ENCODE results near the gene TP53. TPM values are rescaled to one million over a fixed set of nuclear protein-coding genes. Genes with fewer than 3 reads are reported as not detected.

TP53 gene
- total and polyA plus RNA-seq, 12 donors = 7.9 to 29.1 (median 12.6) TPM

DNA sequence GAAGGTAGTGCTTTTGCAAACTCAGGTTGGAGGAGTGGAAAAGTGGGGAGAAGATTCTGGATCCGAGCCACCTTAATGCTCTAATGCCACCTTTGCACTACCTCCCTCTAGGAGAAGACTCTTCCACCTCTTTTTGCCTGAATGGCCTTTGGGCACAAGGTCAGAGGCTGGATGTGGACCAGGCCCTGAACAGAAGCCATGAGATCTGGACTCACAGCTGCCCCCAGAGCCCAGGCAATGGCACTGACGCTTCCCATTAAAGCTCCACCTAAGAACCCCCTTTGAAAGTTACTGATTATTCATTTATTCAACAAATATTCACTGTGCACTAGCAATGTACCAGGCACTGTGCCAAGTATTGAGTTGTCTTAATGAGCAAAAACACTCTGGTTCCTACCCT is 54.2 kb downstream of the TP53 start:
- DNase-seq = no peak
- H3K9me3 ChIP-seq = no peaks in the 10 kb centered on the region
- H3K4me1 ChIP-seq = peaks cover 2 to 22% (median 3%) of the 10 kb centered on the region in 9 donors
- no peak overlapping the region for H3K27ac ChIP-seq
- intact Hi-C loops (cut with DNase I) = loop anchor here in 7 of 10 donors (2.0 to 10.0 kb wide), 3 partner anchors 54 to 62 kb away; partner anchors contain the start of genes WRAP53 (in 6 of the 7) and TP53 (in 5 of the 7)
- TF ChIP-seq, protein P1, sequence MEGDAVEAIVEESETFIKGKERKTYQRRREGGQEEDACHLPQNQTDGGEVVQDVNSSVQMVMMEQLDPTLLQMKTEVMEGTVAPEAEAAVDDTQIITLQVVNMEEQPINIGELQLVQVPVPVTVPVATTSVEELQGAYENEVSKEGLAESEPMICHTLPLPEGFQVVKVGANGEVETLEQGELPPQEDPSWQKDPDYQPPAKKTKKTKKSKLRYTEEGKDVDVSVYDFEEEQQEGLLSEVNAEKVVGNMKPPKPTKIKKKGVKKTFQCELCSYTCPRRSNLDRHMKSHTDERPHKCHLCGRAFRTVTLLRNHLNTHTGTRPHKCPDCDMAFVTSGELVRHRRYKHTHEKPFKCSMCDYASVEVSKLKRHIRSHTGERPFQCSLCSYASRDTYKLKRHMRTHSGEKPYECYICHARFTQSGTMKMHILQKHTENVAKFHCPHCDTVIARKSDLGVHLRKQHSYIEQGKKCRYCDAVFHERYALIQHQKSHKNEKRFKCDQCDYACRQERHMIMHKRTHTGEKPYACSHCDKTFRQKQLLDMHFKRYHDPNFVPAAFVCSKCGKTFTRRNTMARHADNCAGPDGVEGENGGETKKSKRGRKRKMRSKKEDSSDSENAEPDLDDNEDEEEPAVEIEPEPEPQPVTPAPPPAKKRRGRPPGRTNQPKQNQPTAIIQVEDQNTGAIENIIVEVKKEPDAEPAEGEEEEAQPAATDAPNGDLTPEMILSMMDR (IDR thresholded peaks at IDR 0.05) = no peak
- no peak for ATAC-seq
- H3K27me3 ChIP-seq = no peaks in the 10 kb centered on the region
- 87 to 90% methylated on average over 2 of the region's 2 CpGs for WGBS, 2 donors
- H3K4me3 ChIP-seq = no peak overlapping the region
- no peaks in the 10 kb centered on the region for H3K36me3 ChIP-seq

DNA sequence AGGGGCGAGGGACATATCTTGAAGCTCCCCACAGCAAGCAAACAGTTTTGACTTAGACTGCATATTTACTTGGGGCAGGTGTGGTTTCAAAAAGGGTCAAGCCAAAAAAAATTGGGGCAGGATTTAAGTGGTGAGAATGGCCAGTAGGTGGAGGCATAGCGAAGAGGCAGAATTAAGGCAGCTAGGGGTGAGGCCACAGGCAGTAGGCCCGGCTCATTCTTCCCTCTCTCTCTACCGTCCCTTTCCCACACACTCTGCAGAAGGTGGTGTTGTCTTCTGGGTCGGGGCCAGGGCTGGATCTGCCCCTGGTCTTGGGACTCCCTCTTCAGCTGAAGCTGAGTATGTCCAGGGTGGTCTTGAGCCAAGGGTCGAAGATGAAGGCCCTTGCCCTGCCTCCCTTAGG is 54.8 kb downstream of the TP53 start:
- Histone ChIP-seq H3K36me3 (no peaks in the 10 kb centered on the region), H3K9me3 (no peaks in the 10 kb centered on the region), H3K27ac (no peak overlapping the region), H3K4me1 (peaks cover 3 to 25% (median 6%) of the 10 kb centered on the region in 9 donors), H3K27me3 (no peaks in the 10 kb centered on the region), H3K4me3 (no peak overlapping the region)
- 52 to 56% methylated on average over 6 of the region's 6 CpGs for WGBS, 2 donors
- intact Hi-C loops (cut with DNase I) = loop anchor here in 7 of 10 donors (2.0 to 10.0 kb wide), 3 partner anchors 55 to 62 kb away; partner anchors contain the start of genes WRAP53 (in 6 of the 7) and TP53 (in 5 of the 7)
- DNase-seq (peak in 1 of 2 donors; percentile 17), ATAC-seq (peak in 2 of 8 donors; percentile 29 to 36)
- TF ChIP-seq, protein P1 (IDR thresholded peaks at IDR 0.05) = peak; percentile 11 to 56 (median 48)

DNA sequence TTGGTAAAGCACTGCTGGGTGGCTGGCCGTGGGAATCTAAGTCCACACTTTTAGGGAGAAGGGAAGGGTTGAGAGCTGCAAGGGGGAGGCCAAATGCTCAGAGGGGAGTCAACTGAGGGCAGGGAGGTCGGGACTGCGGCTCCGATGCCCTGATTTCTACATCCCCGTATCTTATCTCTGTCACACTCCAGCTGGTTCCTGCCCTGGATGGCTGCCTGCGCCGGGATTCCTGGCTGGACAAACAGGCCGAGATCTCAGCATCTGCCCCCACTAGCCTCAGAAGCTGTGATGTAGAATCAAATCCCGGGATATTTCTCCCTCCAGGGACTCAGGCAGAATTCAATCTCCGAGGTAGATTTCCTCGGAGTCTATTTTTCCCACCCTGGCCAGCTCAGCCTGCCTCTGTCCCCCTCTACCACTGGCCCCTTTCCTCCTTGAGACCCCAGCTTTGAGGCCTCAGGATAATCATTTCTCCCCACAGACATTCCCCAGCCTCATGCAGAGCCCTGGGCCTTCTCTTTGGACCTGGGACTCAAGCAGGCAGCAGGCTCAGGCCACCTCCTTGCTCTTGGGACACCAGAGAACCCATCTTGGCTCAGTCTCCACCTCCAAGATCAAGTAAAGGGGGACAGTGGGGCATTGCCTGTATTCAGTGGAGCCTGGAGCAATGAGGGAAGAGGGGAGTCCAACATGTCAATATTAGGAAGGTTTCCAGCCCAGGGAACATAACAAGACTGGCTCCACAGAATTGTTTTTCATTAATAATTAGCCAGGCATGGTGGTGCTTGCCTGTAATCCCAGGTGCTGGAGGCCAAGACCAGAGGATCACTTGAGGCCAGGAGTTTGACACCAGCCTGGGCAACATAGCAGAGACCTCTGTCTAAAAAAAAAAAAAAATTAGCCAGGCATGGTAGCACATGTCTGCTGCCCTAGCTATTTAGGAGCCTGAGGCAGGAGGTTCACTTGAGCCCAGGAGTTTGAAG is 55.6 kb downstream of the TP53 start:
- no peaks in the 10 kb centered on the region for H3K27me3 ChIP-seq
- intact Hi-C loops (cut with DNase I) = loop anchor here in 7 of 10 donors (2.0 to 10.0 kb wide), 3 partner anchors 56 to 63 kb away; partner anchors contain the start of genes WRAP53 (in 6 of the 7) and TP53 (in 5 of the 7)
- ATAC-seq = no peak
- no peak overlapping the region for H3K4me3 ChIP-seq
- H3K27ac ChIP-seq = no peak overlapping the region
- TF ChIP-seq, protein P1 (IDR thresholded peaks at IDR 0.05) = no peak
- H3K4me1 ChIP-seq = peaks cover 6 to 30% (median 12%) of the 10 kb centered on the region in 9 donors
- WGBS, 2 donors = 21 to 25% methylated on average over 11 of the region's 11 CpGs
- DNase-seq = peak in 1 of 2 donors; percentile 41
- H3K9me3 ChIP-seq = no peaks in the 10 kb centered on the region
- no peaks in the 10 kb centered on the region for H3K36me3 ChIP-seq

DNA sequence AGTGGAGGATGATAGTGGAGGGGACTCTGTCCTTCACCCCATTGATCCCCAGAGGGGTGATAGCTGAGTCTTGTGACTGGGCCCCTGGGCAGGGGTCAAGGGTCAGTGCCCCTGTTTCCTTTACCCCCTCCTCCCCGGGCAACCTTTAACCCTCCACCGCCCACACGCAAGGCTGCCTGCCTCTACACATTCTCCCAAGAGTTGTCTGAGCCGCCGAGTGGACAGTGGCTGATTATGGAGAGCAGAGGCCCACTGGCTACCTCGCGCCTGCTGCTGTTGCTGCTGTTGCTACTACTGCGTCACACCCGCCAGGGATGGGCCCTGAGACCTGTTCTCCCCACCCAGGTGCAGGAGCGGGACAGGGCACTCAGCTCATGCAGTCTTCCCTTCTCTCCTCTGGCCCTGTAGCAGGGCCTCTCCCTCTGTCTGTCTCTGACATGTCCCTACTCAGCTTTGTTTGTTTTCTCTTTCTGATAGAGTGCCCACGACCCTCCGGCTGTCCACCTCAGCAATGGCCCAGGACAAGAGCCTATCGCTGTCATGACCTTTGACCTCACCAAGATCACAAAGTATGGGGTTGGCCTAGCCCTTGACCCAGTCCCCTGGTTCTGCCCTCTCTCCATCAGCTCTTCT is 57.2 kb downstream of the TP53 start, which contains the start of gene SHBG:
TSS of gene SHBG (plus strand) at position 197 of the 633 bp plus-strand sequence. CDS start at position 235, 38 bp downstream.
- no peak for DNase-seq
- peaks cover 7 to 33% (median 17%) of the 10 kb centered on the region in 9 donors for H3K4me1 ChIP-seq
- no peaks in the 10 kb centered on the region for H3K27me3 ChIP-seq
- intact Hi-C loops (cut with DNase I) = loop anchor here in 6 of 10 donors (5.0 to 10.0 kb wide), 2 partner anchors 57 to 65 kb away; partner anchors contain the start of genes TP53 (in 5 of the 6) and WRAP53 (in 5 of the 6)
- no peak within 1 kb of the TSS for H3K4me3 ChIP-seq
- no peak for ATAC-seq
- no peak within 1 kb of the TSS for H3K27ac ChIP-seq
- WGBS, 2 donors = 75 to 89% methylated on average over 13 of the region's 13 CpGs
- TF ChIP-seq, protein P1 (IDR thresholded peaks at IDR 0.05) = no peak
- peaks cover 0 to 14% (median 0%) of the 10 kb centered on the region in 9 donors for H3K36me3 ChIP-seq
- no peaks in the 10 kb centered on the region for H3K9me3 ChIP-seq
